IPS DF 4.7 (cell line): ENCODE results near the gene PTPN14.
"Not testable (repeated sequence)": the region's sequence is repeated elsewhere in the genome, so short reads cannot be mapped to it uniquely, and the experiment has no call there.

ENCODE experiments used
- DNase-seq: peaks from one replicate; pipeline ENCODE4 v3.0.0-alpha.2; 2013; ENCODE audit warnings: low spot score; ENCODE audit errors: extremely low read depth

PTPN14 gene

DNA sequence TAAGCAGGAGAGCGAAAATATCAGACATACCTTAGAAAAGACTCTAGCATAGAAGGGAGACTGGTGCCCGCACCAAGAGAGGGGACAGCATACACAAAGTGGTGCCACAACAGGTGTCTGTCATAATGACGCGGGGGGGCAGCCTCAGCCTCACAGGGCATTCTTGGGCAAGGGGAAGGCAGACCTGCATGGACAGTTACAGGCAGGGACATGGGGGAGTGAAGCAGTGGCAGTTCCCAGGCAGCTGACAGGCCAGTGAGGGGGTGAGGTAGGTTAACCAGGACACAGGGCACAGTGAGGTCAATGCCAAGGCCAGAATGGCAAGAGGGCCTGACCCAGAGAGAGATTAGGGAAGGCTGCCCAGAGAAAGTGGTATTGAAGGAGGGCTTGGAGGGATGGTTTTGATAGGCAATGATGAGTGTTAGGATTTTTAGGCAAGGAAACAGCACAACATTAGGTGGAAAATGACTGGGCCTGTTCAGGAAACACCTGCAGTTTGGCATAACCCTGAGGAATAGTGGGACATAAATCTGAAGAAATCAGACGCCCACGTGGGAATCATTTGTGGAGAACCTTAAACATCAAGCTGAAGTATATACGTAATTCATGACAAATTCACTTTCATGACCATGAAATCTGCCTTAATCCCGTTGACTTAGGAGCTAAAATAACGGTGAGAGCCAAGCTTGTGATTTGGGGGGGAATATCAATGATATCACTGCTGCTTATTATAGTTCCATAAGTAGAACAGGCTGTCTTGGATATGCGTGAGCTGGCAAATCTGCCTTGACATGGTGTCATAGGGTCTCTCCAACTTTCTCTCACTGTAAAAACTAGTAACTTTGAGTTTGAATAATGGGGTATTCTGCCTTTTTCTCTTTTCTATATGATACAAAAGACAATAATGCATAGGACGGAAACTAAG lies 8.9 kb downstream of the PTPN14 start:
- no peak for DNase-seq

DNA sequence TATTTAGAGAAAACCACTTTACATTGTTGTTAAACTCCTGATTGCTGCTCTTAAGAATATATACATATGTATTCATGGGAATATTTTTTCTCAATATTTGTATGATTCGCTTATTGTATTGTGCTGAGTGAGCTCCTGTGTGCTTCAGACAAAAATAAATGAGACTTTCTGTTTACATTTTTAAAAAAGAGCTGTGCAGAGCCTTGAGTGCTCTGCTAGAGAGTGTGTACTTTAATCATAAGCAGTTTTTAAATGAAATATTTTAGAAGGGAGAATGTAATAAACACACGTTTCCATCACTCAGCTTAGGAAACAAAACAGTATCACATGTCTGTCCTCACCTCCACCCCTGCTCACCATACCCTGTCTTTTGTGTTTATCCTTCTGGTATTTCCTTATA lies 9.7 kb downstream of the PTPN14 start:
- DNase-seq: no peak

DNA sequence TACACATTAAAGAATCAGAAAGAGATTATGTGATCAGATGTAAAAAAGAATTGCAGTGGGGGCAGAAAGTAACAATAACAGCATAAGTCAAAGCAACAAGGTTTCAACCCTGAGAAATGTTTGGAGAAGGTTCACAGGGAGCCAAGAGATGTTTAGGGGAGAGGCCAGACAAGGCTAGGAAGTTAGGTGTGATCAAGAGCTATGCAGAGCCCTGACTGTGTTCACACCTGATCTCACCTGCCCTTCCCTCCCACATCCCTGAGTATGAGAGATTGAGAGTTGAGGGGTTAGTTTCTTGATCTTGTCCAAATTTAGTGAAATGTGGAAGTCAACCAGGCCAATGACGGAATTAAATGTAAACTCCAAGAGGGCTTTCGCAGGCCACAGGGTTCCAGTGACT lies 10.2 kb downstream of the PTPN14 start:
- DNase-seq: no peak

DNA sequence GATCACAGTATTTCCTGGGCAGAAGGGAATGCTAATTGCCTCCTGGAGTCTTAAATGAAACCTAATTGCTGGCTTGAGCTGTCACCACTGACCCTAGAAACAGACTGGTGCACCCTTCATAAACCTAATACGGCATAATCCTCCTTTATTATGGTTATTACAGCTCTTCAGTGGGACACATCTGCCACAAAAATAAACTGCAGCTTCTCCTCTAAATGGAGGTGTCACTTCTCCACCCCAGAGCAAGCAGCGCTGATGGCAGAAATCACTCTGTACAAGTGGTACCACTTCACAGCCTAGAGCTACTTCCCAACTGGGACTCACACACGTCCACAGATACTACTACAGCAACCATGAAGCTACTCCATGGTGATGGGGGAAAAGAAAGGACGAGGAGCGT lies 11.1 kb downstream of the PTPN14 start:
- no peak for DNase-seq

DNA sequence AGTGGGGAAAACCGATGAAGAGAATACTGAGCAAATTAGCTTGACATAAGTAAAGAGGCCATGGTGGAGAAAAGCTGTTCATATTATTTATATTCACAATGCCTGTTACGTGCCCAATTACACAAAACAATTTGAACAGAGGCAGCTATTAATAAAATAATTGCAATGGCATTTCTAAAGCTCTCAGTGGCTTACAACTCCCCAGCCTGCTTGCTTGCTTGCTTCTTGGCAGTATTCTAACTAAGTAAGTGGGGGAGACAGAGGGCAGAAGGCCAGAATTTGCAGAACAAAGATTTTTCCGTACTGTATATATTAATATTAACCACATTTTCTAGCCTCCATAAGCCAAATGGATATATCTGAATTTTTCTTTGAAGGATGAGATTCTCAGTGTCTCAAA lies 12.9 kb downstream of the PTPN14 start:
- DNase-seq: no peak

DNA sequence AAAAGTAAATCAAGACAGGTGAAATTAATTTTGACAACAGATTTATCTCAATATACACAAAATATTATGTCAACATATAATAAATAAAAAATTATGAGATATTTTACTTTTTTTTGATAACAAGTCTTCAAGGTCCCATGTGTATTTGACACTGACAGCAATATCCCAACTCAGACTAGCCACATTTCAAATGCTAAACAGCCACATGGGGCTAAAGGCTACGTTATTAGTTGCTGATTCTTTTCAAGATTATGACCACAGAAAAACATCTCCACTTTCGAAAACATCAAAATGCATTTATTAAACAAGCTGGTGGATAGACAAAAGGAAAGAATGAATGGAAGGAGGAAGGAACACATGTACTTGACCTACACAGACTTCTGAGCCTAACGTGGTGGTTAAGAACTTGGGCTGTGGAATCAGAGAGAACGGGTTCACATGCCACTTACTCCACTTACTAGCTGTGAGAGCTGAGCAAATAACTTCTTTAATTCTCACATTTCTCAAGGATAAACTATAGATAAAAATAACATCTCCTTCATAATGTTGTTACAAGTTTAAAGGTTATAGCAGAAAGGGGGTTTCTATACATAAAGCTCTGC lies 13.4 kb downstream of the PTPN14 start:
- no peak for DNase-seq

DNA sequence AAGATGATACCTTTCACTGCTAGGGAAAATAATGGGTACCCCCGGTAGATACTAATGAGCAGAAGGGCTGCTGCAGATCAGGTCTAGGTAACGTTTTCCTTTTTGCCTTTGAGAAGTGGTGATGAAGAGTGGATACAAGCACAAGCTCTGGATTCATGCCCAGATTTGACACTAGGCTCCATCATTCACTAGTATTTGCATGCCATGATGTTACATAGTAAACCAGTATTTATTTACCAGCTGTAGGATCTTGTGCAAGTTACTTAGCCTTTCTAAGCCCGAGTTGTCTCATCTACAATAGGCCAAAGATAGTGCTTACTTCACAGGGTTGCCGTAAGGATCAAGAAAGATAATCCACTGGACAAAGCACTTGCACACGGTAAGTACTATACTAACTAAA lies 14.2 kb downstream of the PTPN14 start:
- no peak for DNase-seq

DNA sequence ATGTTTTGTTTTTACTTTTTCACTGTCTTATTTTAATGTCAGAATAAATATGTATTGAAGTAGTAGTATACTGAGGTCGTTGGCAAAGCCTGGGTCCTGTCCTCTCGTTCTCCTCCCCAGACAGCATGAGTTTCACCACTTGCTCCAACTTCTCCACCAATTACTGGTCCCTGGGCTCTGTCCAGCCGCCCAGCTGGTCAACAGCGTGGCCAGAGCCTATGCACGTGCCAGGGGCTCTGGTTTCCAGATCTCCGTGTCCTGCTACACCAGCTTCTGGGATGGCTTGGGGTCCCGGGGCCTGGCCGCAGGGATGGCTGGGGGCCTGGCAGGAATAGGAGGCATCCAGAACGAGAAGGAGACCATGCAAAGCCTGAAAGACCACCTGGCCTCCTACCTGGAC lies 19.3 kb downstream of the PTPN14 start:
- no peak for DNase-seq

DNA sequence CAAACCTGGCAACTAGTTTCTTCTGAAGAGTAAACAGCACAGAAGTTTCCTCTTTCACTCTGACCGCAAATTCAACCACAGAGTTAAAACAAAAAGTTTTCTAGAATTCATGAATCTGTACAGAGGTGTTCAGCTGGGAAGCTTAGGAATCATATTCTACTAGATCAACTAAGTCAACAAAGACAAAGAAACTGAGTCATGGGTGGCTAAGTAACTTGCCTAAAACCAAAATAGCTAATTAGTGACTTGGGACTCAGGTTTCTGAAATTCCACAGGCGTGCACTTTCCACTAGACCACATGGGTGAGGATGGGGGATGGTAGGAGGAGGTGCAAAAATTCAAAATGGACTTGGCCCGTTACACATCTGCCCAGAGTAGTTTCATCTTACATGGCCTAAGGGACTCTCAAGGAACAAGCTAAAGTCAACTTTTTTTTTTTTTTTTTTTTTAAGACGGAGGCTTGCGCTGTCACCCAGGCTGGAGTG lies 25.8 kb downstream of the PTPN14 start:
- DNase-seq: no peak

DNA sequence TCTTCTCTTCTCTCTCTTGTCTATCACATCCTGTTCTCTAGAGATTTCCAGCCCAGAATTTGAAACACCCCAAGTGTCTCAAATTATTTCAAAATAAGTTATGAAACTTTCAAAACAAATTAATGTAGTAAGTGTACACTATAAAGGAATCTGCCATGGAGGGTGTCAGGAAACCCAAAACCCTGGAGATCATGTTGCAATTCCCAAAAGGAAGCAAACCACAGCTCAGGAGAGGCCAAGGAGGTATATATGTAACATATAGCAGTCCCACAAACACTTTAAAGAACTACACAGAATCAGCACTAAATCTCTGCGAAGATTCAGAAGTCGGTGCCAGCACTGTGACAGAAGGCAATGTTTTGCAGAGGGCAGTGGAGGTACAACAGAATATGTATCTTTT lies 26.6 kb downstream of the PTPN14 start:
- DNase-seq: no peak

DNA sequence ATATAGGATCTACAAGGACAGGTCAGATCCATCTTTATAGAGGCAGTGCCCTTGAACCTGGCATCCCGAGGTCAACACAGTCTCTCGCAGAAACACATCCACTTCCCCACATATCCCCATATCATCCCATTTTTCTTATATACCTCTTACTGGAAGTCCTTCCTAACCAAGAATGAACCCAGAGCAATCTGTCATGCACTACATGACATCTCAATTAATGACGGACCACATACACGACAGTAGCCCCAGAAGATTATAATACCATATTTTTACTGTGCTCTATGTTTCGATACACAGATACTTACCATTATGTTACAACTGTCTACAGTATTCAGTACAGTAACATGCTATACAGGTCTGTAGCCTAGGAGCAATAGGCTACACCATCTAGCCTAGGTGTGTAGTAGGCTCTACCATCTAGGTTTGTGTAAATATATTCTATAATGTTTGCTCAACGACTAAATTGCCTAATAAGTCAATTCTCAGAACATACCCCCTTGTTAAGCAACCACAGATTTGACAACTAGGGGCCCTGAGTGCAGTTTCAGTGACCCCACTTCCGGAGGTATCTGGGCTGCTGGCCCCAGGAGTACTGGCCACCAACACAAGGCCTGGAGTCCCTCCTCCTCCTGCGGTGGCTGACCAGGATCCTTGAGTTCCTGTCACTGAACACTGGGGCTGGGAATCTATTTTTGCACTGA lies 28.1 kb downstream of the PTPN14 start:
- no peak for DNase-seq

DNA sequence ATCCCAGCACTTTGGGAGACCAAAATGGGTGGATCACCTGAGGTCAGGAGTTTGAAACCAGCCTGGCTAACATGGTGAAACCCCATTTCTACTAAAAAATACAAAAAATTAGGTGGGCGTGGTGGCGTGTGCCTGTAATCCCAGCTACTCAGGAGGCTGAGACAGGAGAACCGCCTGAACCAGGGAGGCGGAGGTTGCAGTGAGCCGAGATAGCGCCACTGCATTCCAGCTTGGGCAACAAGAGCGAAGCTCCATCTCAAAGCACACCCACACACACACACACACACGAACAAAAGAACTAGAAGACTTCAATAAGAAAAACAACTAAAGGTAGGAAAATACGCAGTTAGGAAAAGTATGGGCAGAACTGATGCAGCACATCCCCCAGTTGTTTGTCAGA lies 29.9 kb downstream of the PTPN14 start:
- DNase-seq: not testable (repeated sequence)

DNA sequence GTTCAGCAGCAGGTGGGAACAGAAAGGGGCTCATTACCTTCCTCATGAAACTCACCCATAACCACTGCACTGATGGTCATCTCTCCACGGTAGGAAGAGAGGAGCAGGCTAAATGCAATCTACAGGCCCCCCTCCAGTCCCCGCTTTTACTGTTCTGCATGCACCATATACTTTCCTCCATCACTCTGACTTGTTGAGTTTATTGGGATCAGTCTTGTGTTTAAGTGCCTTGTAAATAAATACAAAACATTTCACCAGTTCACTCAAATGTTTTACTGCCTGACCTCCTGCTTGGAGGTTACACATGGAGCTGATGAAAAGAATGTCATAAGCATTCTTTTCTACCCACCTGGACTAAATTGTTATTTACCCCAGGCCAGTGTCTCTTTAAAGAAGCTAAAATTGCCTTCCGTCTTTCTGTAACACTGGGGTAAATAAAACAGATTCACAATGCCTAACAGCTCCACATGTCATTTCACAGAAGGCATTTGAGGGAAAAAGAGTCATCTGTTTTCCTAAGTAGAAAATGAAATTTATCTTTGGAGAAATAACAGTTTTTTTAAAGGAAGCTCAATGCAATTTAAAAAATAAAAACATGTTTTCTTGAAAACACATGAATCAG lies 30.7 kb downstream of the PTPN14 start:
- no peak for DNase-seq

DNA sequence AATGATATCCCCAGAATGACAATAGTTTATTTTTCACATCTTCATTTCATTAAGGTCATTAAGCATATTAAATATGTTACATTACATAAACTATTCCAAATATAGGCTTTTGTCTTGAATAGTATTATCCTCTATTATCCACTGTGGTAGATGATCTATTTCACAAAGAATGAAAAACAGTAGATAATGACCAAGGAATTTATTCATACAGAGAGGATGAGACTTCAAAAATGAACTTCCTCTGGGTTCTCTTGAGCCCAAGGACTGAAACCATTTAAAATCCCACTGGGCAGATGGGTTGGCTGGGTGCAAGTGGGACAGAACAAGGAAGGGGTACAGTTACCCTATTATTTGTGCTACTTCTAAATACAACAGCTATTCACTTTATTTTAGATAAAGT lies 33.0 kb downstream of the PTPN14 start:
- DNase-seq: no peak

DNA sequence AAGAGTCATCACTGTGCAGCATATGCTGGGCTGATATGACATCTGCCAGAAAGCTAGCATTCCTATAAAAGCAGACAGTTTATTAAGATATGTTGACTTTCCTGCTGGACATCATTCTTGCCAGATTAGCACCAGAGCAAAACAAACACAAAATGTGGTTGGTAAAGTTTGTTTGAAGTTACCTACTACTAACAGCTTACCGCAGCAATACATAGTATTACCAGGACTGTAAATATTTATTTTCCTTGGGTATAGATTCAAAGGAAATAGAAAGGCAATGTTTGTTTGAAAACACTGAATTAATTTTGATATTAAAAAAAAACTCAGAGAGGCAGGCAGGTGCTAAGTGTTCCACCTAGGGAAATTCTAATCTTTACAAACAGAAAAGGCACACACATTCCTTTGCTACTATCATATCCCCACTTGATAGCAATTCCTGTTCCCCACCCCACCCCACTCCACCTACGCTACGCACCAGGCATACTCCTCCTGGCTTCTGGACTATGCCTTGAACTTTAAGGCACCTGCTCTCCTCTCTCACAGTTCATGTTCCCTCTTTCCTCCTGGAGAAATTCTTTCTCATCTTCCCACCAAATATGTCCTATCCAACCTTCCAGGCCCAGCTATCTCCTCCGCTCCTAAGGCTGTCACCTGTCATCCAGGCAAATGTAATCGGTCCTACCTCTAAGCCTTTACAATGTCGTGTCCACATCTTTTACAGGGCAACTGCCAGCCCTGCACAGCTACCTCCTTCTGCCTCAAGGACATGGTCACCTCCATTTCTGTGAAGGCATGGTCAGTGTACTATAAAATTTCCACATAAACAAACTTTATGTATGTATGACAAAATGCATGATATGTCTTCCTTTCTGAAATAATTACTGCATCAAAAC lies 34.7 kb downstream of the PTPN14 start:
- DNase-seq: no peak

DNA sequence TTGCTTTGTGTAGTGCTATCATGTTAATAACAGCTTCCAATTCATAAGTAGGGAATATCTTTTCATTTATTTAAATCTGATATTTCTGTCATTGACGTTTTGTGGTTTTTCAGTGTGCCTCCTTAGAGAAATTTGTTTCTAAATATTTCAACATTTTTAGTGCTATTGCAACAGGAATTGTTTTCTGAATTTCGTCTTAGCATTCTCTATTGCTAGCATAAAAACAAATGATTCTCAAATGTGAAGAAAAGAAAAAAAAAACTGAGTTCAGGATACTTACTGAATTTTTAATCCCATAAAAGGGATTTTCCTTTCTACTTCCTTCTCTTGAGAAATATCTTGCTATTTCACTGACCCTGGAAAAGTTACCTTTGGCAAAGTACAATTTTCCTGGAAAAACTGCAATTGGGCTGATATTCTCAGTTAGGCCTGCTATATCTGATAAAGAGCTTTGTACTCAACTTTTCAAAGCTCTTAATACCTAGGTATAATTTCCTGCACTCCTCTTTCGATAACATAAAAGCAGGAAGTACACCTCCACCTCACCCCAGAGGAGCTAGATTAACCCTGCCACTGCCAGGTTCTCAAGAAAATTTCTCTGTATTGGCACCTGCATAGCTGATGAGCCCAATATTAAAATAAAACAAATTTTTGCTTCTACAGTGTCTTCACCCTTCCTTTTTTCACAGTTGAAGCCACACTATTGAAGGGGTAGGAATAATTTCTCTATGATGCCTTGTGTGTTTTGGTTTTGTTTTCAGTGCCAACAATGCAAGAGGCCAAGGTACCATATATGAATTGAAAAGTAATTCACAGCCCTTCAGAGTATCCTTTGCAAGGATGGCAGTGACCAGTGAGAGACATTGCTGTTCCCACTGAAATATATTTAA lies 35.6 kb downstream of the PTPN14 start:
- no peak for DNase-seq

DNA sequence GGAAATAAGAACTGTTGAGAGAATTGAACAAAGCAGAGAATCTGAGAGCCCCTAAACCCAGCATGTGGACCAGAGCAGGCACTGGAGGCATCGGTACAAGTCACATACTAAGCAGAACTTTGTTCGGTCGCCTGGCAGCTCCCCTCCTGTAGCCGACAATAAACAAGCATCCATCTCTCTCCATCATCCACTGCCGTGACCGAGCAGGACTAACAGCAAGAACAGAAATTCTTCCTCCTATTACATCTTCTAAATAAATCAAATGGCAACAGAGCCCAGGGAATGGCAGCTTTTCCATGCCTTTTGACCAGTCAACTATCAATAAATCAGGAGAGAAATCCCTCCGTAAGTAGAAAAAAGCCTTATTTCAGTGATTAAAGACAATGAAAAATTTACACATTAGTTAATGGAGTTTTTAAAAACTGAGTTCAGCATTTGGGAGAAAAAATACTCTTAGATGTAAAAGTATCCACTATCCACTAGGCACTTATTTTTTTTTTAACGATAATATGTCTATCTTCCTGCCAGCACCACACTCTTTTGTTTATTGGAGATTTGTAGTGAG lies 36.5 kb downstream of the PTPN14 start:
- DNase-seq: no peak

DNA sequence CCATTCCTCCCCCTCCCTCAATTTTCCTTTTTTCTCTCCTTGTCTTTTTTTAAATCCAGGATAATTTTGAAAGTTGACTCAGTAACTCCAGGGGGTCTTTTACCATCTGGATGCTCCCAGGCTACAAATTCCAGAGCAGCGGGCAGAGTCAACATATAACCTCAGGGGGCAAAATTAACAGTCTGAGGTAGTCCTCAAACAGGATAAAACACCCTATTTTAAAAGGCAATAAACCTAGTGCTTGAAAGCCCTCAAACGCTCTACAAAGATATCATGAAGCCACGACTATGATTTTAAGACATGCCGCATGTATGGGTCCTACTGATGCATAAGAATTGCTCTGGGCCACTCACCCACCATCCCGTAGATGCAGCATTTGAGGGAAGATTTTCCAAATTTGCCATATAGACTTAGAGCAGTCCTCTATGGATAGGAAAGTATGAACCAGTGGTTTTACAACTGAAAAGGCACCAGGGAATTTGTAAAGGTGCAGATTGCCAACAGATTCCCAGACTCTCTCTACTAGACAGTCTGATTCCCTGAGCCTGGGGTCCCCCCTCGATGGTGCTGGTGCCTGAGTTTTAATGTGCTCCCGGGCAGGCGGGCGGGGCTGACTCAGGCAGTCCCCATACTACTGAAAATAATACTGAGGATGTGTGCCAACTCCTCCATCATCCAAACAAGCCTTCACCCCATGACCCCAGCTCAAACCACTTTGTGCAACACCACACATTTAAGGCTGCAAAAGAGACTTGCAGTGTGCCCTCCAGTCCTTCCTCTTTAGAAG lies 37.2 kb downstream of the PTPN14 start:
- no peak for DNase-seq

DNA sequence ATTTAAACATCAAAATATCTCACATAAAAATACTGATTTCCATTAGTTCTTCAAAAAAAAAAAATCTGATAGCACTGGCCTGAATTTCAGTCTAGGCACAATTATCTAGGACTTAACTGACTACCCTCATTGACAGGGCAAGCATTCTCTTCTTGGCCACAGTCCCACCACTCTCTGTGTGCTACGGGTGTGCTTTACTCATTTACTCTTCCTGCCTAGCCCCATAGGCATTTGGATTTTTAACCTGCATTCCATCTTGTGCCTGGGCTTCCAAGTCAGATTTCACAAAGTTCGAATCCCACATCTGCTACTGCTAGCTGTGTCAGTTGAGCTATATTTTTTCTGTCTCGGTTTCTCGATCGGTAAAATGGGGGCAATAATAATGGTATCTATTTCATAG lies 38.0 kb downstream of the PTPN14 start:
- DNase-seq: no peak
